Effector CD8-positive, alpha-beta T cell (primary cell): ENCODE results near the gene PPIL6.

ENCODE experiments used
- DNase-seq: peaks from one replicate; lab custom pipeline; 2025; lab: John Stamatoyannopoulos, UW

PPIL6 gene

DNA sequence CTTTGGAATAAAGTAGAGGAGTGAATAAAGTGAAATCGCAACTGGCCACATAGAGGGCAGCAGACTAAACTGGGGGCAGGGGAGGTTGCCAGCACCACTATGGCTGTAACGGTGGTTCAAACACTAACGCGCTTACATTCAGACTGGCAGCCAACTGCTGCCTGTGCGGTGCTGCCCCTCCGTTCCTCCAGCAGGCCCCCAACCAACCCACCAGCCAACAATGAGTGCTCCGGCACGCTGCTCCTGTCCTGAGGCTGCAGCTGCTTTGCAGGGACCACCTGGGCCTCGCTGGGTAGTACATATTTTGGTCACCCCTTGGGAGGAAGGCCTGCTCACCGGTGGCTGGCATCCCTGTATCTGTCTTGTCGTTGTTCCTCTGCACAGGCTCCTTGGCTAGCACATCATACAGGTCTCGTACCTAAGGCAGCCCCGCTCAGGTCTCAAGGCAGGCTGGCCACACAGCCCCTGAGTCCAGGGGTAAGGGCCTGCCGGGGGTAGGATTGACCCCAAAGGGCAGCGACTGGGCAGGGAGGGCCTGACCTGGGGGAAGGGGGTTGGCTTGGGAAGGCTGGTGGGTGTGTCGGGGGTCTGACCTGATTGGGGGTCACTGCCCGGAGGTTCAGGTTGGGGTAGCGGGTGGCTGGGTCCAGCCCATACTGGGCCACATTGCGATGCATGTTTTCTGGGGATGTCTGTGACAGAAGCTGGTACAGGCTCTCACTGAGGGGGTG lies 8.8 kb upstream of the PPIL6 start:
- no peak for DNase-seq

GRCh38 chr6:109448615-109449014 lies 8.2 kb upstream of the PPIL6 start:
- no peak for DNase-seq

DNA sequence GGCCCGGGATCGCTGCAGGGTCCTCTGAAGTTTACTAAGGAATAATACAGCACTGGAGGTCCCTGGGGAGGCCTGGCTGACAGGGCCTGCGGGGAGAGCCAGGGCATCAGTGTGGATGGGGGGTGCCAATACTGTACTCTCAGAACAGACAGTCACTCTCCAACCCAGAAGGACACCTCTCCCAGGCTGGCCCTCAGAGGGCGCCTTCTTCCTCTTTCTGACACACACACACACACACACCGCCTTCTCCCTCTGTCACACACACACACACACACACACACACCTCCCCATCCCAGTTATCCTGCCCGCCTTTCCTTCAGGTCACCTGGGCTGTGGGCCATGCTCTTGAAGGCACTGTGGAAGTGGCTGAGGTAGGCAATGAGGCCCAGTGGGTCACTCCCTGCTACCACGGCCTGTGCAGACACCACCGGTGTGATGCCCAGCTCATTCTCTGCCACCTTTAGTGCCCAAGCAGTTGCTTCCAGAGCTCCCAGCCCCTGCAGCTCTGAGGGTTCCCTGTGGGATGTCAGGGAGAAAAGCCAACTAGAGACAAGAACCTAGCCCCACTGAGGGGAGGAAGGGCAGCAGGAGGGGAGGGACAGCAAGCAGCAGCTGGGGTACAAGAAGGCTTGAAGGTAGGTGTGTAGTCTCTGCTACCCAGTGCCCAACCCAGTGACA lies 7.6 kb upstream of the PPIL6 start:
- DNase-seq, result no peak

GRCh38 chr6:109447087-109447486 lies 6.7 kb upstream of the PPIL6 start:
- no peak for DNase-seq

- no peak for DNase-seq
Measured at GRCh38 chr6:109446541-109446940, 6.1 kb upstream of the PPIL6 start.

- DNase-seq, result no peak
Measured at GRCh38 chr6:109446072-109446471, 5.6 kb upstream of the PPIL6 start.

- DNase-seq, result no peak
Measured at GRCh38 chr6:109445382-109445781, 5.0 kb upstream of the PPIL6 start.

DNA sequence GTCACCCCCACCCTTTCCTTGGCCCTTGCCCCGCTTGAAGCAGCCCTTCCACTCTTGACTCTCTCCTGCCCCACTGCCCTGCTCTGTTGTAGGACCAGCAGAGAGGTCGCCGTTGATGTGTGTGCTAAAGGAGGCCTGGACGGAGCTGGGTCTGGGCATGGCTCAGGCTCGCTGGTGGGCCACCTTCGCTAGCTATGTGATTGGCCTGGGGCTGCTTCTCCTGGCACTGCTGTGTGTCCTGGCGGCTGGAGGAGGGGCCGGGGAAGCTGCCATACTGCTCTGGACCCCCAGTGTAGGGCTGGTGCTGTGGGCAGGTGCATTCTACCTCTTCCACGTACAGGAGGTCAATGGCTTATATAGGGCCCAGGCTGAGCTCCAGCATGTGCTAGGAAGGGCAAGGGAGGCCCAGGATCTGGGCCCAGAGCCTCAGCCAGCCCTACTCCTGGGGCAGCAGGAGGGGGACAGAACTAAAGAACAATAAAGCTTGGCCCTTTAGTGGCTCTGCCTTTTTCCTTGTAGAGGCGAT lies 3.1 kb upstream of the PPIL6 start:
- no peak for DNase-seq

- no peak for DNase-seq
Measured at GRCh38 chr6:109442393-109442924, 2.0 kb upstream of the PPIL6 start.

- DNase-seq, result peak; percentile 37
Measured at GRCh38 chr6:109441069-109441816, 815 bp upstream of the PPIL6 start.

DNA sequence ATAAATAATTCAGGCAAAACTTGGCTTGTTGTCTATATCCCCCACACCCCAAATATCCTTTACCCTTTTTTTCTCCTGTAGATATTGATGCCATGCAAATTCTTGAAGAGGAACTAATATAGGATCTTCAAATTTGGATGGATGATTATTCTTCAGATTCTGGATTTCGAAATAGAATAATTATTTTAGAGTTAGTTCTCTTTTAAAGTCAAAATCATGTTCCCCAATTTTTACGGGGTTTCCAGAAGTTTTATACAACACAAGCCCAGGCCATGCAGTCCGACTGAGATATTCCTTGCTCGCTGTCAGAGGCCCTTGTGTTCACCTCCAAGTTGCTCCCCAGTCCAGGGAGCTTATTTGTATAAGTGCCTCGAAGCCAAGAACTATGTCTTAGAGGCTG lies 4.4 kb downstream of the PPIL6 start:
- DNase-seq, result no peak

GRCh38 chr6:109434456-109434855 lies 6.0 kb downstream of the PPIL6 start:
- DNase-seq, result no peak

GRCh38 chr6:109429496-109429895 lies 10.9 kb downstream of the PPIL6 start:
- DNase-seq, result no peak

DNA sequence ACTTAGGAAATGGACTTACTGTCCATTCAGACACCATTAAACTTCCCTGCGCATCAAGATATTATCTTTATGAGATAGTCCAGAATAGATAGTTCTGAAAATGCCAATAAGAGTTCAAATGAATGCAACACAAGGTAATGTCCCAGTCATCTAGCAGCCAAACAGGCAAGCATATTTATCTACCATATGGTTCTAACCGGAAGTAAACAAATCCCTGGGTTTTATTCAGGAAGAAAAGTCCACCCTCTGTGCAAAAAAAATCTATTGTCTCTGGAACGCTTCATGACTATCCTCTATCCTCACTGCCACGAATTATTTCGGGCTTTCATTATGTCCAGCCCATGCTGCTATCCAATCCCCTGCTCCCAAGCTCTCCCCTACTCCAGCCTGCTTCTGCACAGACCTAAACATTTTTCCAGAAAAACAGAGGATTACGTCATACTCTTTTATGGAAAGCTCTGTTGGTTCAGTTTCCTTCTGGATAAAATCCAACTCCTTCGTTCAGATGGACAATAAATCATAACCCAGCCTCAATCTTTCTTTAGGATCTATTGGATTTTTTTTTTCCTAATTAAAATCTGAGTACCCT lies 11.4 kb downstream of the PPIL6 start:
- DNase-seq, result no peak

- DNase-seq, result no peak
Measured at GRCh38 chr6:109424946-109425345, 15.5 kb downstream of the PPIL6 start.

DNA sequence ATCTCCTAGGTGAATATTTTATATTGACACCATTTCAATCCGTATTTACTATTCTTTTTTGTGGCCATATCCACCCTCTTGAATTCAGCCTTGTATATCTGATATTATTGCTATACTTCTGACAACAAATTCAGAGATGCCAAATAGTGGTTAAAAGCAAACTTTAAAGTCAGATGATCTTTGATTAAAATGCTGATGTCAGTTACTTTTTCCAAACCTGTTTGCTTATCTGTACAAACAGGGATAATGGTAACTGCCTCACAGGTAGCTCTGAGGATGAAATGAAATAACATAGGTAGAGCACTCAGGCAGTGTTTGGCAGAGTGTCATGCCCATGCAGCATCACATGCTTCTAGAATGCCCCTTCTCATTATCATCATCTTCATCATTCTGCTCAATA lies 19.2 kb downstream of the PPIL6 start:
- no peak for DNase-seq

- no peak for DNase-seq
Measured at GRCh38 chr6:109420751-109421150, 19.7 kb downstream of the PPIL6 start.

DNA sequence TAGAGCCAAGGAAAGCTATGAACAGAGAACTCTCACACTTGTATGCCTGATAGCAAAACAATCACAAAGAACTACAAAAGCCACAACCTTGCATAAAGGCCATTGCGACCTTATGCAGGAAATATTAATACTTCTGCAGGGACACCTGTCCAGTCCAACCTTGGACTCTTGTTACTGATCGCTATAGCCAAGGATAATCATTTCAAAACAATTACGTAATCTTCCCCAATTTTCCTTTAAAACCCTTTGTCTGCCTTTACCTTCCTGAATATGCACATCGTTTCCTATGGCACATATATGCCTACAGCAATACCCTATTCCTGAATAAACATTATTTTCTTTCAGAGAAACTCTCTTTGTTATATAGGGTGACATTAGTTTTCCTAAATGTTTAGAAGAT lies 22.8 kb downstream of the PPIL6 start:
- no peak for DNase-seq

- no peak for DNase-seq
Measured at GRCh38 chr6:109411034-109411433, 29.4 kb downstream of the PPIL6 start.

- no peak for DNase-seq
Measured at GRCh38 chr6:109406196-109406595, 34.2 kb downstream of the PPIL6 start.

DNA sequence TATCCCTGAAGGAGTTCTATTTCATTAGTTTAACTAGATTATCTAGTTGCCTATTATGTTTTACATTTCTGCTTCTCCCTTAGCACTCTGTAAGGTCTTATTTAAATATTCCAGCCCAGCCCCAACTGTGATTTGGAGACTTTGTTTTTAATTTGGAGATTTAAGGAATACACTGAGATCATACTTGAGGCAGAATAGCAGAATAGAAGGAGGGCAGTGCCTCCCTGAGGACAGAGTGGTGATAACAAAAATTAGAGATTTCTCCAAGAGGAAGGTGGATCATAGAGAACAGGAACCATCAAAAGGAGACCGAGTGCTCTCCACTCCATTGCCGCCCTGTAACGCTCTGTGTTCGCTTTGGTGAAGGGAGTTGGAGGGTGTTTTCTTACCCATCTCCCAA lies 43.4 kb downstream of the PPIL6 start:
- no peak for DNase-seq
